Endodermal cell (in vitro differentiated cells): Measurements from ENCODE around the gene RGS14. TPM values are rescaled to one million over a fixed set of nuclear protein-coding genes. Genes with fewer than 3 reads are reported as not detected.

Experiments used
- DNase-seq: peaks from one replicate; pipeline ENCODE4 v3.0.0-alpha.2; 2017
- H3K27ac ChIP-seq: 2 replicates; pipeline ENCODE4 v1.5.1; 2013; ENCODE audit warnings: mild to moderate bottlenecking, low read depth, low read length, moderate library complexity
- H3K27me3 ChIP-seq: 2 replicates; pipeline ENCODE4 v1.6.1; 2013; ENCODE audit warnings: mild to moderate bottlenecking, low read length, moderate library complexity; ENCODE audit not compliant: insufficient read depth, control insufficient read depth, poor library complexity, severe bottlenecking
- H3K36me3 ChIP-seq: 2 replicates; pipeline ENCODE4 v1.7.0; 2013; ENCODE audit warnings: mild to moderate bottlenecking, low read length, moderate library complexity; ENCODE audit not compliant: control insufficient read depth, insufficient read depth
- H3K4me1 ChIP-seq: one replicate; pipeline ENCODE4 v1.7.0; 2013; ENCODE audit warnings: low read length; ENCODE audit not compliant: control insufficient read depth, insufficient read depth
- H3K4me3 ChIP-seq: 2 replicates; pipeline ENCODE4 v1.5.1; 2013; ENCODE audit warnings: mild to moderate bottlenecking, low read length, moderate library complexity
- H3K9ac ChIP-seq: 2 replicates; pipeline ENCODE4 v1.6.1; 2013; ENCODE audit warnings: mild to moderate bottlenecking, low read length, moderate library complexity; ENCODE audit not compliant: poor library complexity, severe bottlenecking; ENCODE audit errors: extremely low read depth
- H3K9me3 ChIP-seq: 2 replicates; pipeline ENCODE4 v1.6.1; 2013; ENCODE audit warnings: mild to moderate bottlenecking, low read length, moderate library complexity; ENCODE audit not compliant: control insufficient read depth
- H3K27ac Mint-ChIP-seq: 2 replicates; pipeline ENCODE4 v1.8.0; 2020; ENCODE audit warnings: mixed read lengths
- H3K27me3 Mint-ChIP-seq: 2 replicates; pipeline ENCODE4 v1.8.0; 2021; ENCODE audit warnings: mild to moderate bottlenecking, mixed read lengths; ENCODE audit not compliant: insufficient read depth
- H3K36me3 Mint-ChIP-seq: 2 replicates; pipeline ENCODE4 v1.8.0; 2020; ENCODE audit warnings: low read depth, mixed read lengths
- H3K4me1 Mint-ChIP-seq: 2 replicates; pipeline ENCODE4 v1.8.0; 2020; ENCODE audit warnings: mixed read lengths
- H3K4me3 Mint-ChIP-seq: 2 replicates; pipeline ENCODE4 v1.8.0; 2020; ENCODE audit warnings: mild to moderate bottlenecking, moderate library complexity, mixed read lengths
- H3K9me3 Mint-ChIP-seq: 2 replicates; pipeline ENCODE4 v1.8.0; 2020; ENCODE audit warnings: mild to moderate bottlenecking, mixed read lengths
- CTCF ChIP-seq: fragments of 200-600 bp; sonication (generic); conservative IDR thresholded peaks from 2 replicates; pipeline ENCODE4 v1.5.0; 2021; ENCODE audit warnings: antibody characterized with exemption, mild to moderate bottlenecking
- WGBS, 2 experiments: methylation state at CpG; one replicate each; pipeline versions ENCODE4 v1.1.5 to v1.1.7; 2013; ENCODE audit warnings: missing lambda C conversion rate in 2 of 2, mixed read lengths in 1 of 2; ENCODE audit not compliant: insufficient coverage in 1 of 2, insufficient read length in 1 of 2; 5-methylcytosine and 5-hydroxymethylcytosine counted together
- total RNA-seq, 2 donors: library from RNA; stranded (reverse); fragmentation: NEBNext Ultra II Directional in 1 of 2; extraction: Animal tissue kit (Norgen Biotek cat#: 25700) in 1 of 2; gene quantifications; 2 replicates in 1 of 2; 3 replicates in 1 of 2; pipeline ENCODE4 v1.2.1, GENCODE V29; 2021

RGS14 gene
- total RNA-seq, 2 donors from 2014 or later = 14.2 to 21.9 TPM

GRCh38 chr5:177405805-177406204 lies 48.1 kb downstream of the RGS14 start:
- WGBS, 2 experiments = 94 to 100% methylated on average over 1 to 5 of the region's 5 CpGs

GRCh38 chr5:177409043-177409801 lies 51.5 kb downstream of the RGS14 start, which contains the start of gene F12:
F12 (minus strand) TSS chr5:177409564; CDS start chr5:177409527, 37 bp downstream.
- 86 to 90% methylated on average over 3 to 9 of the region's 9 CpGs for WGBS, 2 experiments
- Histone ChIP-seq H3K27ac (no peak within 1 kb of the TSS), H3K4me3 (no peak within 1 kb of the TSS), H3K4me1 (no peaks in the 10 kb centered on the region), H3K36me3 (no peaks in the 10 kb centered on the region), H3K9ac (no peak within 1 kb of the TSS), H3K27me3 (peaks cover 73% of the 10 kb centered on the region), H3K9me3 (no peaks in the 10 kb centered on the region)
- TF ChIP-seq CTCF = no peak
- H3K36me3 Mint-ChIP-seq = no peaks in the 10 kb centered on the region
- H3K27ac Mint-ChIP-seq = no peak within 1 kb of the TSS
- no peaks in the 10 kb centered on the region for H3K4me1 Mint-ChIP-seq
- peaks cover 89% of the 10 kb centered on the region for H3K27me3 Mint-ChIP-seq
- H3K9me3 Mint-ChIP-seq = no peaks in the 10 kb centered on the region
- no peak within 1 kb of the TSS for H3K4me3 Mint-ChIP-seq
- no peak for DNase-seq

More at GRCh38 chr5:177405805-177406204, 48.1 kb downstream of the RGS14 start:
- H3K4me1 ChIP-seq = no peaks in the 10 kb centered on the region
- H3K4me3 Mint-ChIP-seq = no peak overlapping the region
- no peaks in the 10 kb centered on the region for H3K9me3 Mint-ChIP-seq
- no peaks in the 10 kb centered on the region for H3K36me3 ChIP-seq
- H3K27me3 ChIP-seq = peaks cover 85% of the 10 kb centered on the region
- TF ChIP-seq CTCF = no peak
- H3K9me3 ChIP-seq = no peaks in the 10 kb centered on the region
- DNase-seq = no peak
- peaks cover 2% of the 10 kb centered on the region for H3K4me1 Mint-ChIP-seq
- no peaks in the 10 kb centered on the region for H3K36me3 Mint-ChIP-seq
- H3K27me3 Mint-ChIP-seq = peaks cover 90% of the 10 kb centered on the region
- no peak overlapping the region for H3K4me3 ChIP-seq
- H3K27ac Mint-ChIP-seq = no peak overlapping the region
- no peak overlapping the region for H3K27ac ChIP-seq
- H3K9ac ChIP-seq = no peak overlapping the region

- Histone ChIP-seq H3K27me3 (peaks cover 60% of the 10 kb centered on the region), H3K9ac (no peak overlapping the region), H3K27ac (no peak overlapping the region), H3K4me1 (no peaks in the 10 kb centered on the region), H3K9me3 (no peaks in the 10 kb centered on the region), H3K36me3 (no peaks in the 10 kb centered on the region), H3K4me3 (no peak overlapping the region)
- no peak for DNase-seq
- H3K36me3 Mint-ChIP-seq = no peaks in the 10 kb centered on the region
- no peak overlapping the region for H3K4me3 Mint-ChIP-seq
- H3K27me3 Mint-ChIP-seq = peaks cover 78% of the 10 kb centered on the region
- no peak for TF ChIP-seq CTCF
- no peaks in the 10 kb centered on the region for H3K9me3 Mint-ChIP-seq
- H3K4me1 Mint-ChIP-seq = no peaks in the 10 kb centered on the region
- WGBS, 2 experiments = 81 to 92% methylated on average over 3 of the region's 3 CpGs
- H3K27ac Mint-ChIP-seq = no peak overlapping the region
Measured at GRCh38 chr5:177410575-177410974, 52.9 kb downstream of the RGS14 start.
